Mesendoderm (in vitro differentiated cells): ENCODE measurements around the gene COG8.
A peak's percentile ranks its signal among the peaks of the same experiment; 100 is the strongest.
"Not testable (repeated sequence)": the region's sequence is repeated elsewhere in the genome, so short reads cannot be mapped to it uniquely, and the experiment has no call there.

ENCODE experiments used
- DNase-seq: peaks from one replicate; pipeline ENCODE4 v3.0.0; 2013
- H2AK5ac ChIP-seq: 2 replicates; pipeline ENCODE4 v1.6.1; 2013; ENCODE audit warnings: low read length, inconsistent platforms
- H2BK120ac ChIP-seq: 2 replicates; pipeline ENCODE4 v1.6.1; 2013; ENCODE audit warnings: low read depth, mild to moderate bottlenecking, low read length, moderate library complexity, mixed read lengths
- H2BK15ac ChIP-seq: replicated peaks from 2 replicates; pipeline ENCODE4 v1.6.1; 2013; ENCODE audit warnings: low read depth, mild to moderate bottlenecking, moderate library complexity
- H2BK5ac ChIP-seq: 2 replicates; pipeline ENCODE4 v1.6.1; 2013; ENCODE audit warnings: low read length, inconsistent platforms
- H3K18ac ChIP-seq: 2 replicates; pipeline ENCODE4 v1.6.1; 2013; ENCODE audit warnings: mild to moderate bottlenecking, low read length, mixed read lengths
- H3K23ac ChIP-seq: one replicate; pipeline ENCODE4 v1.6.1; 2013; ENCODE audit warnings: low read length
- H3K27ac ChIP-seq: 2 replicates; pipeline ENCODE4 v1.5.1; 2013; ENCODE audit warnings: low read depth, mild to moderate bottlenecking, inconsistent platforms, low read length, moderate library complexity
- H3K27me3 ChIP-seq: 2 replicates; pipeline ENCODE4 v1.6.1; 2013; ENCODE audit warnings: low read length, control low read depth, mild to moderate bottlenecking, inconsistent platforms; ENCODE audit not compliant: insufficient read depth, poor library complexity
- H3K36me3 ChIP-seq: 2 replicates; pipeline ENCODE4 v1.6.1; 2013; ENCODE audit warnings: low read length, inconsistent platforms; ENCODE audit not compliant: control insufficient read depth, insufficient read depth
- H3K4ac ChIP-seq: one replicate; pipeline ENCODE4 v1.6.1; 2013; ENCODE audit warnings: low read depth, mild to moderate bottlenecking, low read length, moderate library complexity
- H3K4me1 ChIP-seq: 2 replicates; pipeline ENCODE4 v1.6.1; 2013; ENCODE audit warnings: low read depth, low read length, inconsistent platforms; ENCODE audit not compliant: control insufficient read depth
- H3K4me2 ChIP-seq: 2 replicates; pipeline ENCODE4 v1.6.1; 2013; ENCODE audit warnings: low read length
- H3K4me3 ChIP-seq: 2 replicates; pipeline ENCODE4 v1.5.1; 2013; ENCODE audit warnings: mild to moderate bottlenecking, low read length
- H3K56ac ChIP-seq: one replicate; pipeline ENCODE4 v1.6.1; 2013; ENCODE audit warnings: low read length
- H3K79me1 ChIP-seq: 2 replicates; pipeline ENCODE4 v1.6.1; 2013; ENCODE audit warnings: low read length, inconsistent platforms
- H3K79me2 ChIP-seq: 2 replicates; pipeline ENCODE4 v1.6.1; 2013; ENCODE audit warnings: mild to moderate bottlenecking, low read length; ENCODE audit not compliant: control insufficient read depth, insufficient read depth
- H3K9ac ChIP-seq: 2 replicates; pipeline ENCODE4 v1.6.1; 2013; ENCODE audit warnings: low read length, inconsistent platforms
- H4K5ac ChIP-seq: one replicate; pipeline ENCODE4 v1.6.1; 2013; ENCODE audit warnings: low read length
- H4K8ac ChIP-seq: one replicate; pipeline ENCODE4 v1.6.1; 2013; ENCODE audit warnings: low read depth, mild to moderate bottlenecking, control low read depth, low read length, moderate library complexity
- WGBS: extraction: QIAGEN DNeasy Blood & Tissue Kit; methylation state at CpG from one replicate; pipeline ENCODE4 v1.1.7; 2013; ENCODE audit warnings: low lambda C conversion rate, missing lambda C conversion rate; ENCODE audit not compliant: insufficient coverage; ENCODE audit errors: extremely low coverage; 5-methylcytosine and 5-hydroxymethylcytosine counted together

The COG8 gene

DNA sequence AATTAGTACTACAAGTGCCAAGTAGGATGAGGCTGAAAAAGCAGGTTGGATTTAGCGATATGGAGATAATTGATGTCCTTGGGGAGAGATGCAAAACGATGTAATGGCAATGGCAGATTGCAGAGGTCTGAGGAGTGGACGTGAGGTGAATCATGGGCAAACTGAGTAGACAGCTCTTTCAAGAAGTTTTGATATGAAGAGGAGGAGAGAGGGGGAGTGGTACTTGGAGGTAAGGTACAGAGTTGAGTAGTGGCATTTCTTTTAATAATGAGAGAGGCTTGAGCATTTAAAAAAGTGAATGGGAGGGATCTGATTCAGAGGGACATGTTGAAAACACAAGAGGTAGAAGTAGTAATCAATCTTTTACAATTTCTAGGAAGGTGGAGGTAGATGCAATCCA, 46.0 kb downstream of the COG8 start:
- Histone ChIP-seq H2BK120ac (no peak overlapping the region), H3K36me3 (no peaks in the 10 kb centered on the region), H3K4me3 (no peak overlapping the region), H3K56ac (no peak overlapping the region), H3K4ac (no peak overlapping the region), H2AK5ac (no peak overlapping the region), H3K27ac (no peak overlapping the region), H3K4me1 (no peaks in the 10 kb centered on the region), H2BK15ac (no peak overlapping the region), H3K4me2 (no peak overlapping the region), H3K23ac (no peak overlapping the region), H3K9ac (no peak overlapping the region), H2BK5ac (no peak overlapping the region), H3K18ac (no peak overlapping the region), H4K5ac (no peak overlapping the region), H4K8ac (no peak overlapping the region), H3K79me1 (no peaks in the 10 kb centered on the region), H3K79me2 (no peaks in the 10 kb centered on the region), H3K27me3 (no peaks in the 10 kb centered on the region)
- no CpG with 5 or more reads among the region's 3 CpGs for WGBS
- no peak for DNase-seq

DNA sequence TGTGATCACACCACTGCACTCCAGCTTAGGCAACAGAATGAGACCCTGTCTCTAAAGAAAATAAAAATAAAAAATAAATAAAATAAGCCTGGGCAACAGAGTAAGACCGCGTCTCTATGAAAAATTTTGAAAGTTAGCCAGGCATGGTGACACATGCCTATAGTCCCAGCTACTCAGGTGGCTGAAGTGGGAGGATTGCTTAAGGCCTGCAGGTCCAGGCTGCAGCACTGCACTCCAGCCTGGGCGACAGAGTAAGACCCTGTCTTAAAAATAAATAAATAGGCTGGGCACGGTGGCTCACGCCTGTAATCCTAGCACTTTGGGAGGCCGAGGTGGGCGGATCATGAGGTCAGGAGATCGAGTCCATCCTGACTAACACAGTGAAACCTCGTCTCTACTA, 47.7 kb downstream of the COG8 start:
- H4K5ac ChIP-seq, H3K4ac ChIP-seq, H3K4me1 ChIP-seq, H3K27ac ChIP-seq, DNase-seq, H2BK5ac ChIP-seq, H3K56ac ChIP-seq, H3K23ac ChIP-seq, H3K27me3 ChIP-seq, H3K18ac ChIP-seq, H3K79me2 ChIP-seq, H3K79me1 ChIP-seq, H2AK5ac ChIP-seq, H3K36me3 ChIP-seq, H4K8ac ChIP-seq, H3K4me2 ChIP-seq, H3K4me3 ChIP-seq, H2BK120ac ChIP-seq, H3K9ac ChIP-seq, H2BK15ac ChIP-seq: not testable (repeated sequence)
- WGBS = no CpG with 5 or more reads among the region's 9 CpGs

DNA sequence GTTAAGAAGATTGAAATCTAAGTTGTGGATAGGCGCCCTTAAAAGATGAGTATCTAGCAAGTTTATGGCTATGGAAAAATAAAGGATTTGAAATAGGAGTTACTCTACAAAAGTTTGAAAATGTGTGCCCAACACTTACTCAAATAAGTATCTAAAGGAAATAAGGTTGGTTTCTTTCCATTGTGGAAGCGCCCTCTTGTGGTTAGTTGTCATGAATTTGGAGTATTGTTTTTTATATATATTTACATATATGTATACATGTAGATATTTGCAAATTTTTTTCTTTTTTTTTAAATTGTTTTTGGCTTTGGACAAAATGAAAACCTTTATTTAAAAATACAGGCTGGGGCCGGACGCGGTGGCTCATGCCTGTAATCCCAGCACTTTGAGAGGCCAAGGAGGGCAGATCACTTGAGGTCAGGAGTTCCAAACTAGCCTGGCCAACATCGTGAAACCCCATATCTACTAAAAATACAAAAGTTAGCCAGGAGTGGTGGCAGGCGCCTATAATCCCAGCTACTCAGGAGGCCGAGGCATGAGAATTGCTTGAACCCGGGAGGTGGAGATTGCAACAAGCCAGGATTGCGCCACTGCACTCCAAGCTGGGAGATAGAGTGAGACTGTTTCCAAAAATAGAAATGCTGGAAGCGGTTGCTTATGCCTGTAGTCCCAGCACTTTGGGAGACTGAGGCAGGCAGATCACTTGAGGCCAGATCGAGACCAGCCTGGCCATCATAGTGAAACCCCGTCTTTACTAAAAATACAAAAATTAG, 52.2 kb downstream of the COG8 start:
- no peak overlapping the region for H2AK5ac ChIP-seq
- H4K8ac ChIP-seq = no peak overlapping the region
- H3K4ac ChIP-seq = no peak overlapping the region
- DNase-seq = peak; percentile 47
- no peaks in the 10 kb centered on the region for H3K4me1 ChIP-seq
- H3K4me2 ChIP-seq = no peak overlapping the region
- no peak overlapping the region for H3K23ac ChIP-seq
- H3K18ac ChIP-seq = no peak overlapping the region
- no peaks in the 10 kb centered on the region for H3K79me2 ChIP-seq
- H3K79me1 ChIP-seq = no peaks in the 10 kb centered on the region
- H2BK120ac ChIP-seq = no peak overlapping the region
- H3K36me3 ChIP-seq = peaks cover 4% of the 10 kb centered on the region
- H3K56ac ChIP-seq = no peak overlapping the region
- no peak overlapping the region for H3K27ac ChIP-seq
- no peak overlapping the region for H2BK15ac ChIP-seq
- no peak overlapping the region for H3K4me3 ChIP-seq
- no CpG with 5 or more reads among the region's 13 CpGs for WGBS
- H3K27me3 ChIP-seq = no peaks in the 10 kb centered on the region
- no peak overlapping the region for H2BK5ac ChIP-seq
- no peak overlapping the region for H4K5ac ChIP-seq
- H3K9ac ChIP-seq = no peak overlapping the region

DNA sequence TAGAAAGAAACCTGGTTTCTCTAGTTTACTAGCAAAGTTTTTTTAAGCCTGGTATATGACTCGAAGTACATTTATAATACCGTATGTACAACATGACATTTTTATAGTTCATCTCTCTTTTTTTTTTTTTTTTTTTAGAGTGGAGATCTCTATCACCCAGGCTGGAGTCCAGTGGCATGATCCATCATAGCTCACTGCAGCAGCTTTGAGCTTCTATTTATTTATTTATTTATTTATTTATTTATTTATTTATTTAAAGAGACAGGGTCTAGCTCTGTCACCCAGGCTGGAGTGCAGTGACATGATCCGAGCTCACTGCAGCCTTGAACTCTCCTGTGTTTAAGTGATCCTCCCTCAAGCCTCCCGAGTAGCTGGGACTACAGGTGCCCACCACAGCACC, 54.1 kb downstream of the COG8 start:
- no peak for DNase-seq
- Histone ChIP-seq H2AK5ac (no peak overlapping the region), H2BK120ac (no peak overlapping the region), H3K23ac (no peak overlapping the region), H3K9ac (no peak overlapping the region), H2BK5ac (no peak overlapping the region), H3K18ac (no peak overlapping the region), H3K79me2 (no peaks in the 10 kb centered on the region), H3K4me1 (no peaks in the 10 kb centered on the region), H3K36me3 (peaks cover 4% of the 10 kb centered on the region), H3K27me3 (no peaks in the 10 kb centered on the region), H3K4me2 (no peak overlapping the region), H3K4ac (no peak overlapping the region), H3K27ac (no peak overlapping the region), H3K4me3 (no peak overlapping the region), H3K56ac (no peak overlapping the region), H4K8ac (no peak overlapping the region), H2BK15ac (no peak overlapping the region), H3K79me1 (no peaks in the 10 kb centered on the region), H4K5ac (no peak overlapping the region)
- no CpG with 5 or more reads among the region's 4 CpGs for WGBS

- no peak overlapping the region for H4K5ac ChIP-seq
- peak; percentile 16 for DNase-seq
- no peak overlapping the region for H3K23ac ChIP-seq
- no peak overlapping the region for H2BK120ac ChIP-seq
- H2BK15ac ChIP-seq = no peak overlapping the region
- H3K4me3 ChIP-seq = no peak overlapping the region
- no peaks in the 10 kb centered on the region for H3K4me1 ChIP-seq
- no peak overlapping the region for H3K27ac ChIP-seq
- H3K18ac ChIP-seq = no peak overlapping the region
- no peak overlapping the region for H4K8ac ChIP-seq
- H3K4ac ChIP-seq = no peak overlapping the region
- H3K4me2 ChIP-seq = no peak overlapping the region
- no peak overlapping the region for H3K56ac ChIP-seq
- no peaks in the 10 kb centered on the region for H3K79me2 ChIP-seq
- H2AK5ac ChIP-seq = no peak overlapping the region
- H3K79me1 ChIP-seq = no peaks in the 10 kb centered on the region
- H2BK5ac ChIP-seq = no peak overlapping the region
- peaks cover 4% of the 10 kb centered on the region for H3K36me3 ChIP-seq
- no peaks in the 10 kb centered on the region for H3K27me3 ChIP-seq
- H3K9ac ChIP-seq = no peak overlapping the region
- WGBS = no CpG with 5 or more reads among the region's 4 CpGs
Observed at GRCh38 chr16:69283851-69284250, 55.5 kb downstream of the COG8 start.

DNA sequence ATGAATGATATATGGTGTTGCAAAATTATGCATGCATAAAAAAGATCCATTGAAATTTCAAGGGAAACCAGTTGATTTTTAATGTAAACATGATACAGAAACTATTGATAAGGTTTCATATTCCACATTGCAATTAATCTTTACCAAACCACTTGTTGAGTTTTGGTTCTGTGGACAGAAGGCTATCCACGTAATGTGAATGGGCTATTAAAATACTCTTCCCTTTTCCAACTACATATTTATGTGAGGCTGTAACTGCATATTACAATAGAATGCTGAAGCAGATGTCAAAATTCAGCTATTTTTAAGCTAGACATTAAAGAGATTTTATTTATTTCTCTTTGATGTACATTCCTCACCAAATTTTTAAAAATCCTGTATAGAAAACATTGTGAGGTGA, 62.0 kb downstream of the COG8 start:
- Histone ChIP-seq H2BK120ac (no peak overlapping the region), H3K4me3 (no peak overlapping the region), H2AK5ac (no peak overlapping the region), H2BK15ac (no peak overlapping the region), H3K56ac (no peak overlapping the region), H3K36me3 (no peaks in the 10 kb centered on the region), H2BK5ac (no peak overlapping the region), H4K5ac (no peak overlapping the region), H3K27ac (no peak overlapping the region), H3K4me2 (no peak overlapping the region), H3K18ac (no peak overlapping the region), H3K4ac (no peak overlapping the region), H3K79me2 (no peaks in the 10 kb centered on the region), H3K9ac (no peak overlapping the region), H3K4me1 (no peaks in the 10 kb centered on the region), H3K27me3 (no peaks in the 10 kb centered on the region), H3K23ac (no peak overlapping the region), H4K8ac (no peak overlapping the region), H3K79me1 (no peaks in the 10 kb centered on the region)
- no peak for DNase-seq
- no CpG with 5 or more reads among the region's 1 CpG for WGBS
